ENCODE measurements around the gene UBAC2.

UBAC2 gene

GRCh38 chr13:99285432-99286182 is 85.0 kb downstream of the UBAC2 start:
- no peak overlapping the region for H3K4me3 ChIP-seq
- no peak for TF ChIP-seq CTCF (IDR thresholded peaks at IDR 0.05)
- no peak for DNase-seq (ENCODE audit: low spot score)
- no peak overlapping the region for H3K27ac ChIP-seq

GRCh38 chr13:99287551-99287950 is 86.9 kb downstream of the UBAC2 start:
- Histone ChIP-seq H3K27ac (peak overlapping the region in 1 of 2 donors; percentile 39), H3K4me3 (no peak overlapping the region)
- TF ChIP-seq CTCF (IDR thresholded peaks at IDR 0.05) = no peak
- no peak for DNase-seq (ENCODE audit: low spot score)

GRCh38 chr13:99288089-99288488 is 87.4 kb downstream of the UBAC2 start:
- Histone ChIP-seq H3K4me3 (no peak overlapping the region), H3K27ac (peak overlapping the region in 1 of 2 donors; percentile 39)
- no peak for DNase-seq (ENCODE audit: low spot score)
- TF ChIP-seq CTCF (IDR thresholded peaks at IDR 0.05) = no peak

- Histone ChIP-seq H3K27ac (no peak overlapping the region), H3K4me3 (no peak overlapping the region)
- no peak for DNase-seq (ENCODE audit: low spot score)
- TF ChIP-seq CTCF (IDR thresholded peaks at IDR 0.05) = no peak
Measured at GRCh38 chr13:99289271-99289670, 88.6 kb downstream of the UBAC2 start.

GRCh38 chr13:99289674-99290337 is 89.2 kb downstream of the UBAC2 start:
- no peak for DNase-seq (ENCODE audit: low spot score)
- no peak overlapping the region for H3K27ac ChIP-seq
- no peak for TF ChIP-seq CTCF (IDR thresholded peaks at IDR 0.05)
- H3K4me3 ChIP-seq = no peak overlapping the region

GRCh38 chr13:99290894-99291293 is 90.2 kb downstream of the UBAC2 start:
- DNase-seq (ENCODE audit: low spot score) = no peak
- Histone ChIP-seq H3K27ac (no peak overlapping the region), H3K4me3 (no peak overlapping the region)
- TF ChIP-seq CTCF (IDR thresholded peaks at IDR 0.05) = no peak

GRCh38 chr13:99293178-99293577 is 92.5 kb downstream of the UBAC2 start:
- DNase-seq (ENCODE audit: low spot score) = no peak
- Histone ChIP-seq H3K4me3 (no peak overlapping the region), H3K27ac (no peak overlapping the region)
- no peak for TF ChIP-seq CTCF (IDR thresholded peaks at IDR 0.05)

All from coronary artery (tissue), 2 donors.